OCI-LY3 (cell line): ENCODE measurements around the gene ARHGAP26.

Source experiments
- CTCF ChIP-seq: fragments of 200-600, 300-600 bp; sonication (generic); IDR thresholded peaks from 2 replicates; pipeline ENCODE4 v1.5.1; 2014; ENCODE audit warnings: antibody characterized with exemption, low read length, low read depth
- EZH2phosphoT487 ChIP-seq: fragments of 200-600 bp; shearing (Covaris generic); IDR thresholded peaks from 2 replicates; pipeline ENCODE4 v1.6.1; 2018; ENCODE audit warnings: antibody characterized with exemption, mixed run types, low read depth

GRCh38 chr5:142982821-142983200 is 212.6 kb downstream of the ARHGAP26 start:
- TF ChIP-seq EZH2phosphoT487 (no peak), CTCF (peak; percentile 18; the same call in 1 of the 2 replicates)
